Measurements from ENCODE around the gene CREB3L1. TPM values are rescaled to one million over a fixed set of nuclear protein-coding genes. Genes with fewer than 3 reads are reported as not detected.

Gene CREB3L1
- total RNA-seq, 1 experiment from 2014 or later = 1.1 TPM

GRCh38 chr11:46337626-46338345, 60.3 kb downstream of the CREB3L1 start:
- Histone ChIP-seq H3K4me2 (ENCODE audit: low read length) (no peak overlapping the region), H3K9ac (ENCODE audit: low read length) (no peak overlapping the region), H3K4me3 (ENCODE audit: low read length) (no peak overlapping the region), H3K27me3 (ENCODE audit: low read length) (no peaks in the 10 kb centered on the region), H3K9me3 (ENCODE audit: low read length) (no peaks in the 10 kb centered on the region), H3K36me3 (ENCODE audit: low read depth, low read length) (no peaks in the 10 kb centered on the region), H3K4me1 (ENCODE audit: insufficient read depth, low read length) (peaks cover 13% of the 10 kb centered on the region; the same call in 1 of the 2 replicates), H3K9me2 (replicated peaks; ENCODE audit: low read length) (no peaks in the 10 kb centered on the region), H4K20me1 (ENCODE audit: low read length) (no peaks in the 10 kb centered on the region), H3F3A (ENCODE audit: low read length, unreplicated experiment) (no peaks in the 10 kb centered on the region), H3K27ac (ENCODE audit: low read length) (no peak overlapping the region), H2AFZ (ENCODE audit: low read length) (no peak overlapping the region), H3K79me2 (ENCODE audit: low read length) (no peaks in the 10 kb centered on the region)
- ChIA-PET CTCF (no interaction called here), POLR2A (ENCODE audit: unreplicated experiment) (no interaction called here)
- no peak for ATAC-seq
- DNase-seq = no peak
- TF ChIP-seq, protein P1, sequence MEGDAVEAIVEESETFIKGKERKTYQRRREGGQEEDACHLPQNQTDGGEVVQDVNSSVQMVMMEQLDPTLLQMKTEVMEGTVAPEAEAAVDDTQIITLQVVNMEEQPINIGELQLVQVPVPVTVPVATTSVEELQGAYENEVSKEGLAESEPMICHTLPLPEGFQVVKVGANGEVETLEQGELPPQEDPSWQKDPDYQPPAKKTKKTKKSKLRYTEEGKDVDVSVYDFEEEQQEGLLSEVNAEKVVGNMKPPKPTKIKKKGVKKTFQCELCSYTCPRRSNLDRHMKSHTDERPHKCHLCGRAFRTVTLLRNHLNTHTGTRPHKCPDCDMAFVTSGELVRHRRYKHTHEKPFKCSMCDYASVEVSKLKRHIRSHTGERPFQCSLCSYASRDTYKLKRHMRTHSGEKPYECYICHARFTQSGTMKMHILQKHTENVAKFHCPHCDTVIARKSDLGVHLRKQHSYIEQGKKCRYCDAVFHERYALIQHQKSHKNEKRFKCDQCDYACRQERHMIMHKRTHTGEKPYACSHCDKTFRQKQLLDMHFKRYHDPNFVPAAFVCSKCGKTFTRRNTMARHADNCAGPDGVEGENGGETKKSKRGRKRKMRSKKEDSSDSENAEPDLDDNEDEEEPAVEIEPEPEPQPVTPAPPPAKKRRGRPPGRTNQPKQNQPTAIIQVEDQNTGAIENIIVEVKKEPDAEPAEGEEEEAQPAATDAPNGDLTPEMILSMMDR (conservative IDR thresholded peaks at IDR 0.05; ENCODE audit: low read depth, low read length) = no peak
- no peak for TF ChIP-seq EZH2 (IDR thresholded peaks at IDR 0.05; ENCODE audit: low read length, unreplicated experiment)
- TF ChIP-seq EZH2phosphoT487 (IDR thresholded peaks at IDR 0.05; ENCODE audit: borderline replicate concordance, low read length) = no peak
- no TSS peak for BruUV-seq (replicated peaks)
- intact Hi-C loops (cut with micrococcal nuclease) = no loop called here

- Histone ChIP-seq H3K36me3 (ENCODE audit: low read depth, low read length) (no peaks in the 10 kb centered on the region), H3K27ac (ENCODE audit: low read length) (no peak overlapping the region), H3K4me3 (ENCODE audit: low read length) (peak overlapping the region; percentile 50), H3K9me2 (replicated peaks; ENCODE audit: low read length) (no peaks in the 10 kb centered on the region), H4K20me1 (ENCODE audit: low read length) (no peaks in the 10 kb centered on the region), H3F3A (ENCODE audit: low read length, unreplicated experiment) (no peaks in the 10 kb centered on the region), H3K4me1 (ENCODE audit: insufficient read depth, low read length) (peaks cover 13% of the 10 kb centered on the region; the same call in 1 of the 2 replicates), H3K79me2 (ENCODE audit: low read length) (no peaks in the 10 kb centered on the region), H3K9ac (ENCODE audit: low read length) (no peak overlapping the region), H3K9me3 (ENCODE audit: low read length) (no peaks in the 10 kb centered on the region), H3K4me2 (ENCODE audit: low read length) (peak overlapping the region; percentile 72), H3K27me3 (ENCODE audit: low read length) (no peaks in the 10 kb centered on the region), H2AFZ (ENCODE audit: low read length) (peak overlapping the region; percentile 80)
- no peak for TF ChIP-seq EZH2 (IDR thresholded peaks at IDR 0.05; ENCODE audit: low read length, unreplicated experiment)
- TF ChIP-seq EZH2phosphoT487 (IDR thresholded peaks at IDR 0.05; ENCODE audit: borderline replicate concordance, low read length) = no peak
- TF ChIP-seq, protein P1 (conservative IDR thresholded peaks at IDR 0.05; ENCODE audit: low read depth, low read length) = no peak
- ChIA-PET CTCF (no interaction called here), POLR2A (ENCODE audit: unreplicated experiment) (interaction anchor here (0.9 kb wide), 1 partner anchor 96 kb away, joined by 6 read pairs; no protein-coding TSS in a partner anchor)
- BruUV-seq (replicated peaks) = no TSS peak
- ATAC-seq = no peak
- peak; percentile 12 for DNase-seq
- intact Hi-C loops (cut with micrococcal nuclease) = no loop called here
Measured at GRCh38 chr11:46338636-46338987, 61.1 kb downstream of the CREB3L1 start.
